GM12878 (cell line): Measurements from ENCODE around the gene ICAM4. TPM values are rescaled to one million over a fixed set of nuclear protein-coding genes. Genes with fewer than 3 reads are reported as not detected.

Experiments
- BMI1 ChIP-seq: fragments of 450-650 bp; IDR thresholded peaks from 2 replicates; pipeline ENCODE4 v1.6.1; 2016; ENCODE audit warnings: mild to moderate bottlenecking, moderate library complexity, borderline replicate concordance
- CBX5 ChIP-seq: sonication (generic); IDR thresholded peaks from 2 replicates; pipeline ENCODE4 v1.6.1; 2016; ENCODE audit warnings: low read depth, moderate library complexity, mild to moderate bottlenecking, inconsistent platforms
- CHD2 ChIP-seq: IDR thresholded peaks from 2 replicates; pipeline ENCODE4 v1.6.1; 2011; ENCODE audit warnings: low read depth, low read length, improper control_type of control experiment, borderline replicate concordance
- GABPA ChIP-seq: IDR thresholded peaks from 2 replicates; pipeline ENCODE4 v1.6.1; 2014; ENCODE audit warnings: antibody characterized with exemption, low read depth, mild to moderate bottlenecking, inconsistent platforms
- HDAC6 ChIP-seq: fragments of 200-600 bp; sonication (generic); IDR thresholded peaks from one replicate; pipeline ENCODE4 v1.8.0; 2017; ENCODE audit warnings: antibody characterized with exemption; ENCODE audit not compliant: unreplicated experiment
- IRF4 ChIP-seq: IDR thresholded peaks from 2 replicates; pipeline ENCODE4 v1.6.1; 2011; ENCODE audit warnings: low read depth, low read length
- MEF2B ChIP-seq: fragments of 450-650 bp; IDR thresholded peaks from 2 replicates; pipeline ENCODE4 v1.6.1; 2018; ENCODE audit warnings: mild to moderate bottlenecking, moderate library complexity; ENCODE audit not compliant: partially characterized antibody, poor library complexity, severe bottlenecking
- MXI1 ChIP-seq: fragments of 150-350 bp; IDR thresholded peaks from 2 replicates; pipeline ENCODE4 v1.6.1; 2011; ENCODE audit warnings: low read depth, mild to moderate bottlenecking, inconsistent platforms, low read length, improper control_type of control experiment
- MYC ChIP-seq: IDR thresholded peaks from 2 replicates; pipeline ENCODE4 v1.6.1; 2011; ENCODE audit warnings: mild to moderate bottlenecking, low read length, moderate library complexity, inconsistent platforms; ENCODE audit not compliant: insufficient read depth, insufficient replicate concordance, insufficient read length, severe bottlenecking
- NFXL1 ChIP-seq: fragments of 450-650 bp; IDR thresholded peaks from 2 replicates; pipeline ENCODE4 v1.6.1; 2017; ENCODE audit warnings: antibody characterized with exemption, mild to moderate bottlenecking, borderline replicate concordance
- NFYA ChIP-seq: IDR thresholded peaks from 2 replicates; pipeline ENCODE4 v1.6.1; 2011; ENCODE audit warnings: low read depth, mild to moderate bottlenecking, low read length, improper control_type of control experiment, borderline replicate concordance
- NR2C1 ChIP-seq: fragments of 450-650 bp; IDR thresholded peaks from 2 replicates; pipeline ENCODE4 v1.6.1; 2017; ENCODE audit warnings: antibody characterized with exemption, mild to moderate bottlenecking, moderate library complexity
- NR2C2 ChIP-seq: IDR thresholded peaks from 2 replicates; pipeline ENCODE4 v1.6.1; 2011; ENCODE audit warnings: borderline replicate concordance, low read depth; ENCODE audit not compliant: control insufficient read depth, insufficient read length
- NR2F1 ChIP-seq: fragments of 450-650 bp; conservative IDR thresholded peaks from 2 replicates; pipeline ENCODE4 v1.6.1; 2017; ENCODE audit warnings: mild to moderate bottlenecking
- PAX8 ChIP-seq: fragments of 450-650 bp; IDR thresholded peaks from 2 replicates; pipeline ENCODE4 v1.6.1; 2017; ENCODE audit warnings: mild to moderate bottlenecking, moderate library complexity
- POLR2AphosphoS5 ChIP-seq: IDR thresholded peaks from 2 replicates; pipeline ENCODE4 v1.6.1; 2011; ENCODE audit warnings: mild to moderate bottlenecking, low read length, inconsistent platforms
- RAD51 ChIP-seq: fragments of 450-650 bp; IDR thresholded peaks from 2 replicates; pipeline ENCODE4 v1.6.1; 2016; ENCODE audit warnings: moderate library complexity, mild to moderate bottlenecking, inconsistent platforms
- SP1 ChIP-seq: IDR thresholded peaks from one replicate; pipeline ENCODE4 v1.6.1; 2011; ENCODE audit warnings: low read depth, low read length
- STAT1 ChIP-seq: fragments of 450-650 bp; conservative IDR thresholded peaks from 2 replicates; pipeline ENCODE4 v1.6.1; 2014; ENCODE audit warnings: antibody characterized with exemption, mild to moderate bottlenecking
- WRNIP1 ChIP-seq: IDR thresholded peaks from 2 replicates; pipeline ENCODE4 v1.6.1; 2011; ENCODE audit warnings: low read depth, low read length, improper control_type of control experiment, borderline replicate concordance
- ZNF207 ChIP-seq: fragments of 450-650 bp; IDR thresholded peaks from 2 replicates; pipeline ENCODE4 v1.6.1; 2014; ENCODE audit warnings: antibody characterized with exemption, mild to moderate bottlenecking, borderline replicate concordance
- ZSCAN29 ChIP-seq: fragments of 450-650 bp; IDR thresholded peaks from 2 replicates; pipeline ENCODE4 v1.6.1; 2017; ENCODE audit warnings: mild to moderate bottlenecking, moderate library complexity
- ZZZ3 ChIP-seq: IDR thresholded peaks from 2 replicates; pipeline ENCODE4 v1.6.1; 2011; ENCODE audit warnings: low read depth; ENCODE audit not compliant: control insufficient read depth, insufficient read length
- polyA plus RNA-seq, 11 experiments: library from polyadenylated mRNA; depleted of rRNA in 4 of 11; unstranded in 6 of 11; stranded (reverse) in 5 of 11; fragments of >200 nt; fragmentation: Nextera tagmentation in 4 of 11; fragmentation: Illumina TruSeq in 1 of 11; extraction: Ambion mirVana in 4 of 11; extraction: Trizol in 1 of 11; gene quantifications; 1 replicate in 1 of 11; 2 replicates in 10 of 11; pipeline versions ENCODE4 v1.2.1 to v1.2.3, GENCODE V29; 2011 to 2016; ENCODE audit warnings: inconsistent platforms in 2 of 11, missing spikeins in 2 of 11, low read depth in 1 of 11
- total RNA-seq, 4 experiments: library from RNA; depleted of rRNA in 3 of 4; stranded (reverse); fragments of >200 nt in 3 of 4; fragmentation: Illumina TruSeq in 1 of 4; extraction: Trizol in 1 of 4; gene quantifications; 2 replicates each; pipeline versions ENCODE4 v1.2.1 to v1.2.3, GENCODE V29; 2013 to 2021
- TF ChIP-seq, protein P1 (sequence below): IDR thresholded peaks from 2 replicates; pipeline ENCODE4 v1.6.1; 2011; ENCODE audit warnings: mild to moderate bottlenecking, low read depth, low read length, moderate library complexity; ENCODE audit not compliant: insufficient replicate concordance
- TF ChIP-seq, protein P2 (sequence below): fragments of 450-650 bp; IDR thresholded peaks from 2 replicates; pipeline ENCODE4 v1.6.1; 2014; ENCODE audit warnings: mild to moderate bottlenecking
- TF ChIP-seq, protein P3 (sequence below): IDR thresholded peaks from 2 replicates; pipeline ENCODE4 v1.6.1; 2012; ENCODE audit warnings: mild to moderate bottlenecking, low read depth, low read length

The ICAM4 gene
- total and polyA plus RNA-seq, 10 of the 15 experiments (the other 5 are each of a cell fraction or from before 2014, with no cell fraction given), result 0.31 to 5.1 (median 1.7) TPM

DNA sequence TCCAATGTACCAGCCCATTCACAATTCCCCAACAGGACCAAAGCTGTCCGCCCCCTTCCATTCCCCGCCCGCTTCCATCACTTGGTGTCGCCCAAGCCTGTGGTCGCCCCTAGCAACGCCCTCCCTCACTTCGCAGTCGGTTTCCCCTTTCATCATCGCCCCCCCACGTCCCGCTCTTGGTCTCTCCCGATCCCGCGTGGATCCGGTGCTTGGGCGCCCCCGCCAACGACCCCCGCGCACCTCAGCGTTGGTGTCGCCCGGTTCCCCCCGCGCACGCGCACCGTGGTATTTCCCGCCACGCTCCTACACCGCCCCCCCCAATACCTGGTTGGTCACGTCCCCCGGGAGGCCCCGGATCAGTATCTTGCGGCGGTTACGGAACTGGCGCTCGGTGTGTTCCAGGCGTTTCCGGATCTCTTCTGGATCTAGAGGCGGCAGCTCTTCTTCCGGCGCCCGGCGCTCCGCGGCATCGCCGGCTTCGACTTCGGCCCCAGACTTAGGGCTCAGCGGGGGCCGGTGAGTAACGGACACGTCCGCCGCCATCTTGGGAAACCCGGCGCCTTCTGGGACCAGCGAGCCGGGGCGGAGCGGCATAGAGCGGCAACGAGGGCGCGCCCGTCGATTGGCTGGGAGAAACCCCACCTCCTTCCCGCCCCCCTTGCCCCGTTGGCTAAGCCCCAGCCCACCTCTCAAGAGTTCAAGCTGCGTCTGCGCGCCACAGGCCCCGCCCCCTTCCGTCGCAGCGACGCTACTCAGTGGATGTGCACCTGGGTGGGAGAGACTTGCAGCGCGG lies 46.4 kb downstream of the ICAM4 start, which contains the start of gene RAVER1 (continued):
- TF ChIP-seq, protein P1, sequence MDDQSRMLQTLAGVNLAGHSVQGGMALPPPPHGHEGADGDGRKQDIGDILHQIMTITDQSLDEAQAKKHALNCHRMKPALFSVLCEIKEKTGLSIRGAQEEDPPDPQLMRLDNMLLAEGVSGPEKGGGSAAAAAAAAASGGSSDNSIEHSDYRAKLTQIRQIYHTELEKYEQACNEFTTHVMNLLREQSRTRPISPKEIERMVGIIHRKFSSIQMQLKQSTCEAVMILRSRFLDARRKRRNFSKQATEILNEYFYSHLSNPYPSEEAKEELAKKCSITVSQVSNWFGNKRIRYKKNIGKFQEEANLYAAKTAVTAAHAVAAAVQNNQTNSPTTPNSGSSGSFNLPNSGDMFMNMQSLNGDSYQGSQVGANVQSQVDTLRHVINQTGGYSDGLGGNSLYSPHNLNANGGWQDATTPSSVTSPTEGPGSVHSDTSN, result no peak
- TF ChIP-seq WRNIP1, result no peak
- TF ChIP-seq SP1, result peak; percentile 72
- TF ChIP-seq MYC, result peak; percentile 53
- TF ChIP-seq, protein P2, sequence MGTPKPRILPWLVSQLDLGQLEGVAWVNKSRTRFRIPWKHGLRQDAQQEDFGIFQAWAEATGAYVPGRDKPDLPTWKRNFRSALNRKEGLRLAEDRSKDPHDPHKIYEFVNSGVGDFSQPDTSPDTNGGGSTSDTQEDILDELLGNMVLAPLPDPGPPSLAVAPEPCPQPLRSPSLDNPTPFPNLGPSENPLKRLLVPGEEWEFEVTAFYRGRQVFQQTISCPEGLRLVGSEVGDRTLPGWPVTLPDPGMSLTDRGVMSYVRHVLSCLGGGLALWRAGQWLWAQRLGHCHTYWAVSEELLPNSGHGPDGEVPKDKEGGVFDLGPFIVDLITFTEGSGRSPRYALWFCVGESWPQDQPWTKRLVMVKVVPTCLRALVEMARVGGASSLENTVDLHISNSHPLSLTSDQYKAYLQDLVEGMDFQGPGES, result no peak
- peak; percentile 95 for TF ChIP-seq BMI1
- no peak for TF ChIP-seq IRF4
- TF ChIP-seq RAD51, result no peak
- TF ChIP-seq PAX8, result no peak
- TF ChIP-seq STAT1, result peak; percentile 35; the same call in 1 of the 2 replicates
- TF ChIP-seq GABPA, result no peak
- TF ChIP-seq CHD2, result no peak
- TF ChIP-seq NFXL1, result no peak
- no peak for TF ChIP-seq ZZZ3
- TF ChIP-seq CBX5, result no peak
- no peak for TF ChIP-seq NR2C1
- TF ChIP-seq ZSCAN29, result no peak
- TF ChIP-seq, protein P3, sequence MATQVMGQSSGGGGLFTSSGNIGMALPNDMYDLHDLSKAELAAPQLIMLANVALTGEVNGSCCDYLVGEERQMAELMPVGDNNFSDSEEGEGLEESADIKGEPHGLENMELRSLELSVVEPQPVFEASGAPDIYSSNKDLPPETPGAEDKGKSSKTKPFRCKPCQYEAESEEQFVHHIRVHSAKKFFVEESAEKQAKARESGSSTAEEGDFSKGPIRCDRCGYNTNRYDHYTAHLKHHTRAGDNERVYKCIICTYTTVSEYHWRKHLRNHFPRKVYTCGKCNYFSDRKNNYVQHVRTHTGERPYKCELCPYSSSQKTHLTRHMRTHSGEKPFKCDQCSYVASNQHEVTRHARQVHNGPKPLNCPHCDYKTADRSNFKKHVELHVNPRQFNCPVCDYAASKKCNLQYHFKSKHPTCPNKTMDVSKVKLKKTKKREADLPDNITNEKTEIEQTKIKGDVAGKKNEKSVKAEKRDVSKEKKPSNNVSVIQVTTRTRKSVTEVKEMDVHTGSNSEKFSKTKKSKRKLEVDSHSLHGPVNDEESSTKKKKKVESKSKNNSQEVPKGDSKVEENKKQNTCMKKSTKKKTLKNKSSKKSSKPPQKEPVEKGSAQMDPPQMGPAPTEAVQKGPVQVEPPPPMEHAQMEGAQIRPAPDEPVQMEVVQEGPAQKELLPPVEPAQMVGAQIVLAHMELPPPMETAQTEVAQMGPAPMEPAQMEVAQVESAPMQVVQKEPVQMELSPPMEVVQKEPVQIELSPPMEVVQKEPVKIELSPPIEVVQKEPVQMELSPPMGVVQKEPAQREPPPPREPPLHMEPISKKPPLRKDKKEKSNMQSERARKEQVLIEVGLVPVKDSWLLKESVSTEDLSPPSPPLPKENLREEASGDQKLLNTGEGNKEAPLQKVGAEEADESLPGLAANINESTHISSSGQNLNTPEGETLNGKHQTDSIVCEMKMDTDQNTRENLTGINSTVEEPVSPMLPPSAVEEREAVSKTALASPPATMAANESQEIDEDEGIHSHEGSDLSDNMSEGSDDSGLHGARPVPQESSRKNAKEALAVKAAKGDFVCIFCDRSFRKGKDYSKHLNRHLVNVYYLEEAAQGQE, result no peak
- TF ChIP-seq HDAC6, result no peak
- peak; percentile 46 for TF ChIP-seq MXI1
- TF ChIP-seq NFYA, result no peak
- TF ChIP-seq NR2C2, result no peak
- TF ChIP-seq NR2F1, result peak; percentile 39; the same call in 1 of the 2 replicates
- peak; percentile 85 for TF ChIP-seq POLR2AphosphoS5
- peak; percentile 89 for TF ChIP-seq MEF2B
- peak; percentile 79 for TF ChIP-seq ZNF207
